Airway epithelial cell (primary cell): ENCODE results near the gene CTNS. TPM values are rescaled to one million over a fixed set of nuclear protein-coding genes. Genes with fewer than 3 reads are reported as not detected.

ENCODE experiments used
- total RNA-seq: library from RNA; depleted of rRNA; stranded (reverse); fragments of >200 nt; gene quantifications from 2 replicates; pipeline ENCODE4 v1.2.3, GENCODE V29; 2015

The CTNS gene
- 8.1 and 14.3 TPM in 2 replicates for total RNA-seq

DNA sequence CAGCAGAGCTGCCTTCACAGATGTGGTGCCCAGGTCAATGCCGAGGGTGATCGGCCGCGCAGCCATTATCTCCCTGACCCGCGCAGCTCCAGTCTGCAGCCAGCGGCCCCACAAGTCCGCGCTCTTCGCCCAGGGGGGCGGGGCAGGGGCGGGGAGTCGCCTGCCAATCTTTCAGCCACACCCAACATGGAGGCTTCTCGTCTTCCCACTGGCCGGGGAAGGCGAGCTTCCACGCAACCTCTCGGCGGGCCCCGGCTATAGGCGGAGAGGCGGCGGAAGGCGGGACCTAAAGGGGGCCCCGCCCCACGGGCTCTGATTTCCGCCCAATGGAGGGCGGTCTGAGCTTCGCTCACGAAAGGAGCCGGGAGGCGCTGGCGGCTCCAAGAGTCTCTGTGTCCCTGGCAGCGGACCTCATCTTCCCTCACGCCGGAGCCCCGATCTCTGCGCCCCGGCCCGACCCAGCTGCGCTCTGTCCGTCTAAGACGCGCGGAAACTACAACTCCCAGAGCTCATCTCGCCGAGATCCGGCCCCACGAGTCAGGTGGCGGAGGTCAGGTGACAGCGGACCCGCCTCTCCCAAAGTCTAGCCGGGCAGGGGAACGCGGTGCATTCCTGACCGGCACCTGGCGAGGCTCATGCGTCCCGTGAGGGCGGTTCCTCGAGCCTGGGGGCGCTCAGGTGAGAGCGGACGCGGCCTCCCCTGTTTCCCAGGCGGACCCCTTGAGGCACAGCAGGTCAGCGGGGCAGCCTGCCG, at the start of gene CTNS, which contains the start of gene SHPK:
Gene CTNS (plus strand): TSS at position 607 of the 754 bp plus-strand sequence. CDS start 3,447 bp downstream, outside the sequence.
Gene SHPK (minus strand): TSS at position 97 of the 754 bp plus-strand sequence. CDS start 31 bp downstream, at position 66.

DNA sequence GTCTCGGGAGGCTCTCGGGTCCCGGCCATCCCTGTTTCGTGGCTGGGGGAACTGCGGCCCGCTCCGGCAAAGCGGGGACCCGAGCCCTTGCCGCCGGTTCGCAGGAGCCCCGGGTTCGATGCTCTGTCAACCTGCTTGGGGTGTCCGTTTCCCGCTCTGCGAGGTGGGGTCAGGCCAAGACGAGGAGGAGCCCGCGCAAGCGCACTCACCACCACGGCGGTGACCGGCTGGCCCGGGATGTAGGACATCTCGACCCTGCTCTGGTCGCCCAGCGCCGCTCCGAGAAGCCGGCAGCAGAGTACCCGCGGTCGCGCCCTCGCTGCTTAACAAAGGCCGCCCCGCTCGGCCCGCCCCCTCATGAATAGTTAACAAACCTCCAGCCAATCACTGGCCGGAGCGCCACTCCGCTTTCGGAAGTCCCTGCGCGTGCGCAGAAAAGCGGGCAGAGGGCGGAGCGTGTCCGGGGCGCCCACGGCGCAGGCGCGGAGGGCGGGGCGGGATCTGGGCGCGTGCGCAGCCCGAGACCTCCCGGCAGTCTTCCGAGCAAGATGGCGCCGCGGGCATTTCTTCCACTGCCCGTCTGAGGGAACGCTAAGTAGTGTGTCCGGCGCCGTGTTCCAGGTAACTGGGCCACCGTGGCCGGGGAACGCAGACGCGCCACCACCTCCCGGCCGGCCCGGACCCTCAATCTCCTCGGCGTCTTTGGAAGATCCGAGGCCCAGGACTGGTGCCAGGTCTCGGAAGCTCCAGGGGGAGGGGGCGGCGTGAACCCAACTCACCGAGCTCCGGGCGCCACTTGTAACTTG, 31.9 kb downstream of the CTNS start, which contains the start of the genes EMC6 and TAX1BP3:
Gene EMC6 (plus strand): TSS at position 534 of the 806 bp plus-strand sequence. CDS start 335 bp downstream, outside the sequence.
Gene TAX1BP3 (minus strand): TSS at position 300 of the 806 bp plus-strand sequence. CDS start 52 bp downstream, at position 248.

DNA sequence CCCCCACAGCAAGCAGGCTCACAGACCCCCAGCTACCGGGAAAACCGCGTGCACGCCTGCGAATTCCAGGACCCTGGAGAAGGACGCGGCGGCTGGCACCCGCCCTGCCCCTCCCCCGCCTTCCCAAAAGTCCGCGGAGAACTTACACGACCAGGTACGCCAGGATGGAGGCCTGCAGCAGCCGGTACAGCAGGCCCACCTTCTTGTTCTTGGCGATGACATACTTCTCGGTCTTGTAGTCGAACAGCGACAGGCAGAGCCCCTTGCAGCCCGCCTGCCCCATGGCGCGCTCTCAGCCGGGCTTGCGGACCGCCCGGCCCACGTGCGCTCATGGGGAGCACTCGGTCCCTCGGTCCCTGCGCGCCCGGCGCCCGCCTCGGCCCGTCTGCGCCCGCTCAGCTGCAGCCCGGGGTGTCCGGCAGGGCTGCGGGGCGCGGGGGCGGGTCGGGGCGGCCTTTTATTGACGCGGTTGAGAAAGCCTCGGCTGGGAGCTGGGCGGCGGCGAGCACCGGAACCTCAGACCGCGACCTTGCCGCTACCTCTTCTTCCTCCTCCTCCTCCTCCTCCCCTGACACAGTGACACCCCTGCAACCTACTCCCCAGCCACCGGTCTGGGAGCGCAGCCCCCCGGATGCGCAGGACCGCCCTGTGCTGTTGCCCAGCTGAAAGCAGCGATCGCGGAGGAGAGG, 59.3 kb downstream of the CTNS start, which contains the start of gene P2RX5:
Gene P2RX5 (minus strand): TSS at position 433 of the 689 bp plus-strand sequence. CDS start 150 bp downstream, at position 283.

Other genes with a start within 250 kb of the CTNS start
- not detected in 2 replicates for gene OR1E1, start 238.3 kb upstream of the CTNS start, total RNA-seq
- not detected in 2 replicates for gene OR3A3, start 225.4 kb upstream of the CTNS start, total RNA-seq
- gene OR1E2, start 202.9 kb upstream of the CTNS start, total RNA-seq = not detected in 2 replicates
- not detected in 2 replicates for gene SPATA22, start 164.9 kb upstream of the CTNS start, total RNA-seq
- not detected in 2 replicates for gene ASPA, start 160.8 kb upstream of the CTNS start, total RNA-seq
- 2.0 and 4.9 TPM in 2 replicates for gene TRPV3, start 78.9 kb upstream of the CTNS start, total RNA-seq
- 0.46 and 1.5 TPM in 2 replicates for gene TRPV1, start 27.3 kb upstream of the CTNS start, total RNA-seq
- 13.9 and 17.6 TPM in 2 replicates for gene SHPK, start 510 bp upstream of the CTNS start, total RNA-seq
- 308 and 355 TPM in 2 replicates for gene TAX1BP3, start 31.8 kb downstream of the CTNS start, total RNA-seq
- gene EMC6, start 32.1 kb downstream of the CTNS start, total RNA-seq = 17.0 and 33.9 TPM in 2 replicates
- gene P2RX5, start 59.4 kb downstream of the CTNS start, total RNA-seq = 0.09 and 0.35 TPM in 2 replicates
- gene HASPIN, start 87.1 kb downstream of the CTNS start, total RNA-seq = 6.1 and 7.6 TPM in 2 replicates
- 22.9 and 29.6 TPM in 2 replicates for gene ITGAE, start 164.4 kb downstream of the CTNS start, total RNA-seq
- 10.4 and 12.9 TPM in 2 replicates for gene NCBP3, start 209.5 kb downstream of the CTNS start, total RNA-seq